Adrenal gland (tissue), 12 donors: ENCODE measurements around the gene OOEP. TPM values are rescaled to one million over a fixed set of nuclear protein-coding genes. Genes with fewer than 3 reads are reported as not detected.

Experiments
- DNase-seq, 7 donors: peaks; one replicate each; pipeline ENCODE4 v3.0.0-alpha.2; 2019 to 2020
- H3K27ac ChIP-seq, 5 donors: fragments of 200-600 bp; sonication (generic) in 4 of 5; 1 replicate in 3 of 5; 2 replicates in 2 of 5; pipeline versions ENCODE4 v1.5.1 to v1.8.0; 2016 to 2020; ENCODE audit warnings: mild to moderate bottlenecking in 1 of 5
- H3K27me3 ChIP-seq: fragments of 200-600 bp; 2 replicates; pipeline ENCODE4 v1.8.0; 2021
- H3K36me3 ChIP-seq, 2 donors: fragments of 200-600 bp; replicated peaks in 1 of 2; 1 replicate in 1 of 2; 2 replicates in 1 of 2; pipeline versions ENCODE4 v1.5.1 to v1.8.0; 2018 to 2022
- H3K4me1 ChIP-seq, 2 donors: fragments of 200-600 bp; replicated peaks in 1 of 2; 1 replicate in 1 of 2; 2 replicates in 1 of 2; pipeline versions ENCODE4 v1.5.1 to v1.8.0; 2018 to 2021
- H3K4me3 ChIP-seq, 4 donors: fragments of 200-600 bp; sonication (generic) in 3 of 4; one replicate each; pipeline ENCODE4 v1.5.1; 2016 to 2018
- H3K9me3 ChIP-seq, 3 donors: fragments of 200-600 bp; sonication (generic) in 1 of 3; replicated peaks in 1 of 3; 1 replicate in 2 of 3; 2 replicates in 1 of 3; pipeline versions ENCODE4 v1.5.1 to v1.8.0; 2016 to 2021
- CTCF ChIP-seq, 6 experiments: fragments of 450-650 bp in 4 of 6; fragments of 200-600 bp in 2 of 6; sonication (generic) in 1 of 6; IDR thresholded peaks; 1 replicate in 5 of 6; 2 replicates in 1 of 6; pipeline versions ENCODE4 v1.5.1 to v1.8.0; 2016 to 2021; ENCODE audit warnings: antibody characterized with exemption in 6 of 6, mild to moderate bottlenecking in 2 of 6, moderate library complexity in 1 of 6
- POLR2A ChIP-seq, 2 donors: fragments of 450-650 bp; IDR thresholded peaks; one replicate each; pipeline ENCODE4 v1.6.1; 2017; ENCODE audit warnings: antibody characterized with exemption in 2 of 2, mild to moderate bottlenecking in 2 of 2, moderate library complexity in 1 of 2
- WGBS, 4 donors: extraction: QIAGEN DNeasy Blood & Tissue Kit in 2 of 4; methylation state at CpG; one replicate each; pipeline versions ENCODE4 v1.1.5 to v1.1.7; 2013 to 2017; 5-methylcytosine and 5-hydroxymethylcytosine counted together
- intact Hi-C, 2 donors: fragments of 100-400 bp; cut with DNase I; formaldehyde crosslinking; loops; one replicate each; pipeline versions ENCODE4 v1.14.1 to v1.15.0; 2022 to 2023
- polyA plus RNA-seq, 3 donors: library from polyadenylated mRNA; stranded (reverse); fragments of 200-250 nt in 2 of 3; fragments of 350-450 nt in 1 of 3; fragmentation: Illumina TruSeq in 1 of 3; extraction: RNeasy Lipid Tissue Mini Kit (QIAGEN cat#74804) in 1 of 3; gene quantifications; one replicate each; pipeline ENCODE4 v1.2.3, GENCODE V29; 2013 to 2014
- total RNA-seq, 9 donors: library from RNA; depleted of rRNA in 4 of 9; stranded (reverse); fragments of >200 nt in 4 of 9; fragments of 120-200 nt in 1 of 9; fragmentation: NEBNext Ultra II Directional in 1 of 9; extraction: Animal tissue kit (Norgen Biotek cat#: 25700) in 1 of 9; gene quantifications; one replicate each; pipeline versions ENCODE4 v1.1.0 to v1.2.4, GENCODE V29; 2013 to 2023
- donor health status: healthy with polysubstance abuse.
- donor health status: Bipolar disorder and iron deficiency.
- donor health status: DM: yes; HTN: yes; CAD: no.
- donor health status: DM: no; HTN: no; CAD: no.
- donor health status: DM: no; HTN: no; CAD: no.
- donor health status: DM: yes; HTN: yes; CAD: no.

Gene OOEP
- total and polyA plus RNA-seq, 12 donors = 0.13 to 0.90 (median 0.50) TPM; not detected in 8

- H3K27me3 ChIP-seq = no peaks in the 10 kb centered on the region
- no peaks in the 10 kb centered on the region for H3K9me3 ChIP-seq
- intact Hi-C loops = no loop called here
- 81 to 90% (median 89%) methylated on average over 19 to 23 of the region's 23 CpGs for WGBS, 4 donors
- no peak within 1 kb of the TSS for H3K27ac ChIP-seq
- H3K4me1 ChIP-seq = no peaks in the 10 kb centered on the region
- DNase-seq = no peak
- TF ChIP-seq CTCF (IDR thresholded peaks at IDR 0.05) (no peak), POLR2A (IDR thresholded peaks at IDR 0.05) (no peak)
- no peaks in the 10 kb centered on the region for H3K36me3 ChIP-seq
- H3K4me3 ChIP-seq = no peak within 1 kb of the TSS
These were observed 7.3 kb downstream of the OOEP start, which contains the start of gene KHDC3L for GRCh38 chr6:73362358-73362757. KHDC3L (plus strand) TSS chr6:73362658; CDS start chr6:73362730, 72 bp downstream.

- Histone ChIP-seq H3K27me3 (peaks cover 5% of the 10 kb centered on the region), H3K4me1 (no peaks in the 10 kb centered on the region), H3K9me3 (no peaks in the 10 kb centered on the region), H3K27ac (no peak within 1 kb of the TSS), H3K36me3 (no peaks in the 10 kb centered on the region), H3K4me3 (no peak within 1 kb of the TSS)
- intact Hi-C loops = no loop called here
- no peak for DNase-seq
- 74 to 91% (median 87%) methylated on average over 30 to 59 of the region's 59 CpGs for WGBS, 4 donors
- no peak for TF ChIP-seq POLR2A (IDR thresholded peaks at IDR 0.05)
- TF ChIP-seq CTCF (IDR thresholded peaks at IDR 0.05) = no peak
These were observed 15.8 kb downstream of the OOEP start, which contains the start of gene DPPA5 for GRCh38 chr6:73353636-73354593. DPPA5 (minus strand) TSS chr6:73354276; CDS start chr6:73354225, 51 bp downstream.

GRCh38 chr6:73349311-73349710, 20.4 kb downstream of the OOEP start:
- H3K4me1 ChIP-seq = no peaks in the 10 kb centered on the region
- H3K9me3 ChIP-seq = no peaks in the 10 kb centered on the region
- no peak for DNase-seq
- H3K36me3 ChIP-seq = no peaks in the 10 kb centered on the region
- WGBS, 4 donors = 17 to 22% (median 19%) methylated on average over 6 of the region's 6 CpGs
- TF ChIP-seq CTCF (IDR thresholded peaks at IDR 0.05) = no peak
- no peak for TF ChIP-seq POLR2A (IDR thresholded peaks at IDR 0.05)
- no peak overlapping the region for H3K27ac ChIP-seq
- H3K4me3 ChIP-seq = no peak overlapping the region
- intact Hi-C loops = no loop called here
- H3K27me3 ChIP-seq = peaks cover 16% of the 10 kb centered on the region

- 41 to 55% (median 49%) methylated on average over 21 to 33 of the region's 33 CpGs for WGBS, 4 donors
- no peaks in the 10 kb centered on the region for H3K4me1 ChIP-seq
- H3K9me3 ChIP-seq = no peaks in the 10 kb centered on the region
- no peak overlapping the region for H3K4me3 ChIP-seq
- no peak for TF ChIP-seq CTCF (IDR thresholded peaks at IDR 0.05)
- TF ChIP-seq POLR2A (IDR thresholded peaks at IDR 0.05) = no peak
- no peak overlapping the region for H3K27ac ChIP-seq
- intact Hi-C loops = no loop called here
- H3K27me3 ChIP-seq = peaks cover 16% of the 10 kb centered on the region
- DNase-seq = no peak
- no peaks in the 10 kb centered on the region for H3K36me3 ChIP-seq
These were observed 21.0 kb downstream of the OOEP start for GRCh38 chr6:73348550-73349204.
